T-helper 2 cell treated with Interferon-gamma antibody and Interleukin-4, amounts not matched to agents 100 ng/mL and 5 ng/mL, for 36 hours (primary cell): ENCODE data around the gene STX1B. TPM values are rescaled to one million over a fixed set of nuclear protein-coding genes. Genes with fewer than 3 reads are reported as not detected.

Experiments used
- total RNA-seq: library from RNA; stranded (reverse); gene quantifications from 2 replicates; pipeline ENCODE4 v1.2.3, GENCODE V29; 2022

STX1B gene
- total RNA-seq, 1 donor from 2014 or later, result 0.59 TPM

Other genes starting within 250 kb of the STX1B start
- 2.3 and 4.4 TPM in 2 replicates for gene CFAP119, start 248.6 kb downstream of the STX1B start, total RNA-seq
- gene RNF40, start 248.3 kb downstream of the STX1B start, total RNA-seq, result 78.2 and 85.5 TPM in 2 replicates
- gene ZNF629, start 223.4 kb downstream of the STX1B start, total RNA-seq, result 0.25 and 0.43 TPM in 2 replicates
- gene BCL7C, start 116.6 kb downstream of the STX1B start, total RNA-seq, result 22.7 and 22.8 TPM in 2 replicates
- 0.32 and 0.41 TPM in 2 replicates for gene CTF1, start 114.0 kb downstream of the STX1B start, total RNA-seq
- gene FBXL19, start 87.1 kb downstream of the STX1B start, total RNA-seq, result 26.6 and 27.1 TPM in 2 replicates
- 25.7 and 27.1 TPM in 2 replicates for gene ORAI3, start 61.6 kb downstream of the STX1B start, total RNA-seq
- 29.7 and 30.2 TPM in 2 replicates for gene SETD1A, start 52.9 kb downstream of the STX1B start, total RNA-seq
- gene HSD3B7, start 25.4 kb downstream of the STX1B start, total RNA-seq, result 3.8 TPM in 2 replicates
- gene STX4, start 22.9 kb upstream of the STX1B start, total RNA-seq, result 55.6 and 55.8 TPM in 2 replicates
- 11.5 and 13.6 TPM in 2 replicates for gene ZNF668, start 63.6 kb upstream of the STX1B start, total RNA-seq
- gene ZNF646, start 63.8 kb upstream of the STX1B start, total RNA-seq, result 25.0 and 25.3 TPM in 2 replicates
- 3.6 and 5.3 TPM in 2 replicates for gene PRSS53, start 78.3 kb upstream of the STX1B start, total RNA-seq
- 53.2 and 53.4 TPM in 2 replicates for gene VKORC1, start 84.2 kb upstream of the STX1B start, total RNA-seq
- gene BCKDK, start 97.7 kb upstream of the STX1B start, total RNA-seq, result 21.5 and 24.0 TPM in 2 replicates
- 56.2 and 57.3 TPM in 2 replicates for gene KAT8, start 107.0 kb upstream of the STX1B start, total RNA-seq
- 0.18 TPM in 1 of 2 replicates, not detected in the other for gene PRSS8, start 125.1 kb upstream of the STX1B start, total RNA-seq
- gene PRSS36, start 139.4 kb upstream of the STX1B start, total RNA-seq, result 1.3 TPM in 2 replicates
- 764 and 794 TPM in 2 replicates for gene FUS, start 169.5 kb upstream of the STX1B start, total RNA-seq
- 66.7 and 72.4 TPM in 2 replicates for gene PYCARD, start 192.1 kb upstream of the STX1B start, total RNA-seq
- gene TRIM72, start 203.5 kb upstream of the STX1B start, total RNA-seq, result not detected in 2 replicates
- gene PYDC1, start 206.5 kb upstream of the STX1B start, total RNA-seq, result not detected in 2 replicates
- 48.3 and 53.1 TPM in 2 replicates for gene ITGAM, start 249.3 kb upstream of the STX1B start, total RNA-seq